WTC11 (cell line): ENCODE data around the gene SLC25A17. TPM values are rescaled to one million over a fixed set of nuclear protein-coding genes. Genes with fewer than 3 reads are reported as not detected.

Source experiments
- ATAC-seq: fragments of 200-7000 bp; cut with Tn5 transposase; 2 replicates; pipeline ENCODE4 v1.10.0; 2021; ENCODE audit warnings: mild to moderate bottlenecking, moderate library complexity
- CTCF ChIA-PET: fragments of 300-600 bp; sonication (Branson Sonifier 250); formaldehyde crosslinking; loops from one replicate; lab custom pipeline; 2021; ENCODE audit warnings: antibody characterized with exemption; lab: Charles Lee
- POLR2A ChIA-PET: fragments of 350-600 bp; sonication (Branson Sonifier 250); formaldehyde crosslinking; loops from one replicate; lab custom pipeline; 2021; ENCODE audit warnings: antibody characterized with exemption; lab: Charles Lee
- DNase-seq: peaks from one replicate; pipeline ENCODE4 v3.0.0; 2021; ENCODE audit warnings: low spot score
- H3K27ac Mint-ChIP-seq: 2 replicates; pipeline ENCODE4 v1.8.0; 2021; ENCODE audit warnings: mixed read lengths
- H3K27me3 Mint-ChIP-seq: 2 replicates; pipeline ENCODE4 v1.8.0; 2021; ENCODE audit warnings: low read depth, mild to moderate bottlenecking, moderate library complexity, mixed read lengths
- H3K36me3 Mint-ChIP-seq: 2 replicates; pipeline ENCODE4 v1.8.0; 2021; ENCODE audit warnings: mixed read lengths
- H3K4me1 Mint-ChIP-seq: 2 replicates; pipeline ENCODE4 v1.8.0; 2022; ENCODE audit warnings: mixed read lengths
- H3K4me3 Mint-ChIP-seq: 2 replicates; pipeline ENCODE4 v1.8.0; 2021; ENCODE audit warnings: mild to moderate bottlenecking, moderate library complexity, mixed read lengths
- H3K9me3 Mint-ChIP-seq: 2 replicates; pipeline ENCODE4 v1.8.0; 2021; ENCODE audit warnings: mixed read lengths
- ATF2 ChIP-seq: sonication (generic); formaldehyde crosslinking; IDR thresholded peaks from 2 replicates; pipeline ENCODE4 v1.8.1; 2022; ENCODE audit warnings: low read depth, missing genetic modification reagents, borderline replicate concordance
- EMX1 ChIP-seq: fragments of 250-450 bp; sonication (Bioruptor Pico); IDR thresholded peaks from 2 replicates; pipeline ENCODE4 v1.8.0; 2021; ENCODE audit warnings: mild to moderate bottlenecking
- HMGXB4 ChIP-seq: sonication (generic); formaldehyde crosslinking; IDR thresholded peaks from 2 replicates; pipeline ENCODE4 v1.8.1; 2023; ENCODE audit warnings: mild to moderate bottlenecking, moderate library complexity, missing genetic modification reagents
- MLX ChIP-seq: sonication (generic); formaldehyde crosslinking; IDR thresholded peaks from 2 replicates; pipeline ENCODE4 v1.8.1; 2023; ENCODE audit warnings: mild to moderate bottlenecking, missing genetic modification reagents, moderate library complexity
- NFATC4 ChIP-seq: fragments of 250-450 bp; sonication (Bioruptor Pico); IDR thresholded peaks from 2 replicates; pipeline ENCODE4 v1.9.0; 2021; ENCODE audit warnings: mild to moderate bottlenecking
- NFYB ChIP-seq: sonication (generic); formaldehyde crosslinking; conservative IDR thresholded peaks from 2 replicates; pipeline ENCODE4 v1.8.0; 2022; ENCODE audit warnings: low read depth, missing genetic modification reagents
- NR1H2 ChIP-seq: sonication (generic); formaldehyde crosslinking; IDR thresholded peaks from 2 replicates; pipeline ENCODE4 v1.9.0; 2021; ENCODE audit warnings: mild to moderate bottlenecking, moderate library complexity, missing genetic modification reagents
- OVOL2 ChIP-seq: fragments of 250-450 bp; sonication (Bioruptor Pico); IDR thresholded peaks from 2 replicates; pipeline ENCODE4 v1.9.0; 2021; ENCODE audit warnings: mild to moderate bottlenecking, borderline replicate concordance
- PRDM15 ChIP-seq: sonication (generic); formaldehyde crosslinking; IDR thresholded peaks from 2 replicates; pipeline ENCODE4 v1.8.0; 2022; ENCODE audit warnings: missing genetic modification reagents
- PREB ChIP-seq: sonication (generic); formaldehyde crosslinking; IDR thresholded peaks from 2 replicates; pipeline ENCODE4 v1.8.1; 2022; ENCODE audit warnings: mild to moderate bottlenecking, missing genetic modification reagents, moderate library complexity, borderline replicate concordance
- RELA ChIP-seq: sonication (generic); formaldehyde crosslinking; IDR thresholded peaks from 2 replicates; pipeline ENCODE4 v1.8.1; 2022; ENCODE audit warnings: missing genetic modification reagents, mild to moderate bottlenecking, borderline replicate concordance
- STAT6 ChIP-seq: sonication (generic); formaldehyde crosslinking; conservative IDR thresholded peaks from 2 replicates; pipeline ENCODE4 v1.8.1; 2023; ENCODE audit warnings: mild to moderate bottlenecking, low read depth, missing genetic modification reagents, moderate library complexity
- TCF7 ChIP-seq: sonication (generic); formaldehyde crosslinking; IDR thresholded peaks from 2 replicates; pipeline ENCODE4 v1.8.0; 2022; ENCODE audit warnings: mild to moderate bottlenecking, low read depth, missing genetic modification reagents, moderate library complexity
- ZNF416 ChIP-seq: fragments of 250-450 bp; sonication (Bioruptor Pico); IDR thresholded peaks from 2 replicates; pipeline ENCODE4 v1.9.0; 2021; ENCODE audit warnings: mild to moderate bottlenecking, inconsistent platforms
- ZNF425 ChIP-seq: fragments of 250-450 bp; sonication (Bioruptor Pico); conservative IDR thresholded peaks from 2 replicates; pipeline ENCODE4 v1.9.0; 2021; ENCODE audit warnings: mild to moderate bottlenecking
- total RNA-seq: library from RNA; stranded (reverse); gene quantifications from 3 replicates; pipeline ENCODE4 v1.2.3, GENCODE V29; 2021

SLC25A17 gene
- total RNA-seq, 1 experiment from 2014 or later: 29.6 TPM

- ChIA-PET POLR2A (interaction anchor here (0.7 kb wide), 1 partner anchor 149 kb away, joined by 3 read pairs; no protein-coding TSS in a partner anchor), CTCF (interaction anchor here (0.7 kb wide), 1 partner anchor 65 kb away, joined by 5 read pairs; no protein-coding TSS in a partner anchor)
- H3K9me3 Mint-ChIP-seq: no peaks in the 10 kb centered on the region
- no peak for ATAC-seq
- TF ChIP-seq ATF2 (CRISPR knock-in tag) (no peak), ZNF425 (no peak), OVOL2 (no peak), STAT6 (no peak), EMX1 (no peak)
- TF ChIP-seq, all 79 proteins: peak for 0
- Mint-ChIP-seq H3K36me3 (0 out of 2 replicates have a peak, but pooled peaks cover 5% of the 10 kb centered on the region), H3K4me1 (no peaks in the 10 kb centered on the region), H3K27ac (no peak overlapping the region), H3K4me3 (no peak overlapping the region), H3K27me3 (no peaks in the 10 kb centered on the region)
- no peak for DNase-seq
Observed at GRCh38 chr22:40799008-40799407, 20.1 kb downstream of the SLC25A17 start.

GRCh38 chr22:40797427-40797826 lies 21.7 kb downstream of the SLC25A17 start:
- H3K27me3 Mint-ChIP-seq: no peaks in the 10 kb centered on the region
- peaks cover 14% of the 10 kb centered on the region; the same call in 1 of the 2 replicates for H3K36me3 Mint-ChIP-seq
- TF ChIP-seq ZNF416 (CRISPR knock-in tag) (no peak), RELA (CRISPR knock-in tag) (no peak), HMGXB4 (CRISPR knock-in tag) (no peak)
- no peak overlapping the region for H3K4me3 Mint-ChIP-seq
- DNase-seq (no peak), ATAC-seq (no peak)
- no peak overlapping the region for H3K27ac Mint-ChIP-seq
- ChIA-PET POLR2A (no interaction called here), CTCF (no interaction called here)
- no peaks in the 10 kb centered on the region for H3K9me3 Mint-ChIP-seq
- no peaks in the 10 kb centered on the region for H3K4me1 Mint-ChIP-seq

GRCh38 chr22:40792451-40792850 lies 26.7 kb downstream of the SLC25A17 start:
- Mint-ChIP-seq H3K9me3 (no peaks in the 10 kb centered on the region), H3K36me3 (peaks cover 35% of the 10 kb centered on the region), H3K4me1 (peaks cover 11% of the 10 kb centered on the region), H3K27me3 (no peaks in the 10 kb centered on the region), H3K27ac (no peak overlapping the region), H3K4me3 (no peak overlapping the region)
- POLR2A ChIA-PET: no interaction called here
- ATAC-seq: no peak
- DNase-seq: no peak
- CTCF ChIA-PET: no interaction called here
- TF ChIP-seq NFATC4 (CRISPR knock-in tag): no peak
- no peak for TF ChIP-seq NFYB (CRISPR knock-in tag)
- TF ChIP-seq TCF7 (CRISPR knock-in tag): no peak
- no peak for TF ChIP-seq PRDM15 (CRISPR knock-in tag)
- TF ChIP-seq ZNF425: no peak
- TF ChIP-seq PREB (CRISPR knock-in tag): no peak
- TF ChIP-seq NR1H2 (CRISPR knock-in tag): no peak
- TF ChIP-seq MLX (CRISPR knock-in tag): no peak
